Measurements from ENCODE around the gene PODXL2. TPM values are rescaled to one million over a fixed set of nuclear protein-coding genes. Genes with fewer than 3 reads are reported as not detected.

PODXL2 gene
- total RNA-seq, 4 donors from 2014 or later, result 1.5 to 3.2 (median 2.0) TPM

GRCh38 chr3:127685708-127686511, 56.9 kb downstream of the PODXL2 start:
- Histone ChIP-seq H3K27ac (no peak overlapping the region), H3K27me3 (no peaks in the 10 kb centered on the region), H3K9me3 (no peaks in the 10 kb centered on the region), H3K4me3 (no peak overlapping the region), H3K4me1 (peaks cover 22 to 23% of the 10 kb centered on the region in 2 donors), H3K36me3 (peaks cover 0 to 4% of the 10 kb centered on the region in 2 donors)
- no peak for TF ChIP-seq CTCF (IDR thresholded peaks at IDR 0.05 in 4 of 5, conservative IDR thresholded peaks at IDR 0.05 in 1 of 5)
- no peak for TF ChIP-seq POLR2A (IDR thresholded peaks at IDR 0.05)
- ATAC-seq (no peak), DNase-seq (no peak)
- intact Hi-C loops (cut with DNase I; ENCODE audit: low total_unique reads), result no loop called here
- in situ Hi-C loops (cut with MboI; ENCODE audit: low sequenced_read_pairs in 4 of 4), result no loop called here

GRCh38 chr3:127686512-127686894, 57.5 kb downstream of the PODXL2 start:
- in situ Hi-C loops (cut with MboI; ENCODE audit: low sequenced_read_pairs in 4 of 4), result no loop called here
- H3K36me3 ChIP-seq, result peaks cover 0 to 10% of the 10 kb centered on the region in 2 donors

DNA sequence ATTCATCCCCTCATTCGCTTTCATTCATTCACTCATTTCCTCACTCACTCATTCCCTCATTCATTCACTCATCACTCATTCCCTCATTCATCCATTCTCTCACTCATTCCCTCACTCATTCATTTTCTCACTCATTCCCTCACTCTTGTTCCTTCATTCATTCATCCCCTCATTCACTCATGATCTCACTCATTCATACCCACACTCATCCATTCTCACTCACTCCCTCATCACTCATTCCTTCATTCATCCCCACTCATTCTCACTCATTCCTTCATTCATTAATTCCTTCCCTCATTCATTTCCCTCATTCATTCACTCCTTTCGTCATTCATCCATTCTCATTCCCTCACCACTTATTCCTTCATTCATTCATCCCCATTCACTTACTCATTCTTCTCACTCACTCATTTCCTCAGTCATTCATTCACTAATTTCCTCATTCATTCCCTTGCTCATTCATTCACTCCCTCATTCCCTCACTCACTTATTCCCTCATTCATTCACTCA, 58.3 kb downstream of the PODXL2 start:
- no peak overlapping the region for H3K4me3 ChIP-seq
- TF ChIP-seq CTCF (IDR thresholded peaks at IDR 0.05 in 4 of 5, conservative IDR thresholded peaks at IDR 0.05 in 1 of 5), result no peak
- TF ChIP-seq POLR2A (IDR thresholded peaks at IDR 0.05), result no peak
- H3K27me3 ChIP-seq, result no peaks in the 10 kb centered on the region
- in situ Hi-C loops (cut with MboI; ENCODE audit: low sequenced_read_pairs in 4 of 4), result no loop called here
- intact Hi-C loops (cut with DNase I; ENCODE audit: low total_unique reads), result no loop called here
- DNase-seq (no peak), ATAC-seq (no peak)
- H3K4me1 ChIP-seq, result peaks cover 22 to 23% of the 10 kb centered on the region in 2 donors
- no peak overlapping the region for H3K27ac ChIP-seq
- no peaks in the 10 kb centered on the region for H3K9me3 ChIP-seq
- peaks cover 0 to 12% of the 10 kb centered on the region in 2 donors for H3K36me3 ChIP-seq

More at GRCh38 chr3:127686512-127686894, 57.5 kb downstream of the PODXL2 start:
- no peak for TF ChIP-seq CTCF (IDR thresholded peaks at IDR 0.05 in 4 of 5, conservative IDR thresholded peaks at IDR 0.05 in 1 of 5)
- TF ChIP-seq POLR2A (IDR thresholded peaks at IDR 0.05), result no peak
- Histone ChIP-seq H3K9me3 (no peaks in the 10 kb centered on the region), H3K4me1 (peaks cover 22 to 23% of the 10 kb centered on the region in 2 donors), H3K4me3 (no peak overlapping the region), H3K27ac (no peak overlapping the region), H3K27me3 (no peaks in the 10 kb centered on the region)
- DNase-seq (no peak), ATAC-seq (no peak)
- intact Hi-C loops (cut with DNase I; ENCODE audit: low total_unique reads), result no loop called here

DNA sequence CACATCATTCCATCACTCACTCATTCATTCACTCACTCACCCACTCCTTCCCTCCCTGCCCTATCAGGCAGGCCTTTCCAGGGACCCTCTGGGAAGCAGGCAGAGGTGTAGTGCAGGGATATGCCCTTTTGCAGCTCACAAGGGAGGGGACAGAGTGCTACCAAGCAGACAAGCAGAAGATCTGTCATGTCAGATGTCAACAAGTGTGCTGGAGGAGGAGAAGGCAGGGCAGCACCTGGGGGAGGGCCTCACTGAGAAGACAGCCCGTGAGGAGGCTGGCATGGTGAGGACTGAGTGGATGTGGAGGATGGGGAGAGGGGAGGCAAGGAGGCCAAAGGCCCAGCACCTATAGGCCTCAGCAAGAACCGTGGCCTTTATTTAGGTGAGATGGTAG, 59.0 kb downstream of the PODXL2 start:
- H3K36me3 ChIP-seq, result peaks cover 0 to 12% of the 10 kb centered on the region in 2 donors
- no peaks in the 10 kb centered on the region for H3K9me3 ChIP-seq
- no peak for TF ChIP-seq CTCF (IDR thresholded peaks at IDR 0.05 in 4 of 5, conservative IDR thresholded peaks at IDR 0.05 in 1 of 5)
- TF ChIP-seq POLR2A (IDR thresholded peaks at IDR 0.05), result no peak
- H3K4me1 ChIP-seq, result peaks cover 22 to 23% of the 10 kb centered on the region in 2 donors
- DNase-seq (peak in 1 of 2 donors; percentile 3), ATAC-seq (no peak)
- intact Hi-C loops (cut with DNase I; ENCODE audit: low total_unique reads) (loop anchor here (1.0 kb wide), 1 partner anchor 16 kb away; the partner anchor contains the start of gene ABTB1), in situ Hi-C loops (cut with MboI; ENCODE audit: low sequenced_read_pairs in 4 of 4) (no loop called here)
- H3K27me3 ChIP-seq, result no peaks in the 10 kb centered on the region
- peak overlapping the region; percentile 81 to 89 (median 86) for H3K27ac ChIP-seq
- no peak overlapping the region for H3K4me3 ChIP-seq

Data from gastrocnemius medialis (tissue), 4 donors.